Body of pancreas (tissue), 4 donors: ENCODE results near the gene ATP2B2. TPM values are rescaled to one million over a fixed set of nuclear protein-coding genes. Genes with fewer than 3 reads are reported as not detected.

Experiments
- ATAC-seq: fragments of 150-250 bp; one replicate; pipeline ENCODE4 v1.9.1; 2016
- DNase-seq, 4 donors: peaks; one replicate each; pipeline ENCODE4 v3.0.0-alpha.2; 2019
- H3K27ac ChIP-seq, 4 donors: fragments of 200-600 bp; sonication (generic); 1 replicate in 3 of 4; 2 replicates in 1 of 4; pipeline versions ENCODE4 v1.5.1 to v1.6.1; 2016 to 2019; ENCODE audit warnings: mild to moderate bottlenecking in 1 of 4, mixed read lengths in 1 of 4, moderate library complexity in 1 of 4
- H3K27me3 ChIP-seq, 2 donors: fragments of 200-600 bp; sonication (generic); one replicate each; pipeline ENCODE4 v1.6.0; 2016; ENCODE audit warnings: mild to moderate bottlenecking in 1 of 2
- H3K36me3 ChIP-seq, 2 donors: fragments of 200-600 bp; sonication (generic); replicated peaks in 1 of 2; 2 replicates each; pipeline ENCODE4 v1.5.1; 2016; ENCODE audit warnings: low read depth in 2 of 2; ENCODE audit not compliant: insufficient read depth in 1 of 2
- H3K4me1 ChIP-seq: fragments of 200-600 bp; sonication (generic); one replicate; pipeline ENCODE4 v1.6.0; 2016
- H3K4me3 ChIP-seq, 2 donors: fragments of 200-600 bp; sonication (generic); 1 replicate in 1 of 2; 2 replicates in 1 of 2; pipeline ENCODE4 v1.5.1; 2016 to 2019
- H3K9me3 ChIP-seq, 3 donors: fragments of 200-600 bp; sonication (generic); 1 replicate in 2 of 3; 2 replicates in 1 of 3; pipeline ENCODE4 v1.5.1; 2016
- POLR2A ChIP-seq, 3 donors: fragments of 450-650 bp; IDR thresholded peaks; one replicate each; pipeline ENCODE4 v1.6.1; 2016; ENCODE audit warnings: antibody characterized with exemption in 3 of 3, mild to moderate bottlenecking in 2 of 3
- WGBS, 2 donors: methylation state at CpG; one replicate each; pipeline ENCODE4 v1.1.5; 2017; 5-methylcytosine and 5-hydroxymethylcytosine counted together
- intact Hi-C: fragments of 100-400 bp; cut with DNase I; formaldehyde crosslinking; loops from one replicate; pipeline ENCODE4 v1.15.1; 2023
- total RNA-seq, 2 donors: library from RNA; depleted of rRNA; stranded (reverse); fragments of >200 nt; gene quantifications; one replicate each; pipeline ENCODE4 v1.1.0, GENCODE V29; 2016
- TF ChIP-seq, protein P1 (sequence below), 7 experiments: fragments of 450-650 bp in 4 of 7; fragments of 200-600 bp in 3 of 7; sonication (generic) in 3 of 7; IDR thresholded peaks; one replicate each; pipeline ENCODE4 v1.5.1; 2016 to 2019; ENCODE audit warnings: antibody characterized with exemption in 7 of 7

ATP2B2 gene
- total RNA-seq, 2 donors from 2014 or later: 0.52 TPM; not detected in 1

DNA sequence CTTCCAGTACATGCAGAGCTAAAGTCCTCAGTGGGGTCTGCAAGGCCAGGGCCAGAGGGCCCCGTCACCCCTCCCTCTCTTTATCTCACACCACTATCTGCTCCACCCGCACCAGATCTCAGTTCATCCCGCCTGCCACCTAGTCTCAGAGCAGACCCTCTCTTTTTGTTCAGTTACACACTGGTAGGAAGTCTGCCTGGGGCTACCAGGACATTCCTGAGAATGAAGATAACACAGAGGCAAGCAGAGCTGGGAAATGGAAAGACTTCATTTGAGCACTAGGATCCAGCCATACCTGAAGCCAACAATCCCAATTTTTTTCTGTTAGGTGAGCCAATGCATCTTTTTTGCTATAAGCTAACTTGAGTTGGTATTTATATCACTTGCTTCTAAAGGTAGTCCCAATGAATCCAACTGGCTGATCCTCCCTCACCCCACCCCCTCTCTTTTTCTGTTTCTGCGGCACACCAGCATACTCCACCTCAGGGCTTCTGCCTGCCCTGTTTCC is 24.5 kb downstream of the ATP2B2 start:
- H3K36me3 ChIP-seq: no peaks in the 10 kb centered on the region
- no peak overlapping the region for H3K27ac ChIP-seq
- no peak for TF ChIP-seq POLR2A (IDR thresholded peaks at IDR 0.05)
- TF ChIP-seq, protein P1, sequence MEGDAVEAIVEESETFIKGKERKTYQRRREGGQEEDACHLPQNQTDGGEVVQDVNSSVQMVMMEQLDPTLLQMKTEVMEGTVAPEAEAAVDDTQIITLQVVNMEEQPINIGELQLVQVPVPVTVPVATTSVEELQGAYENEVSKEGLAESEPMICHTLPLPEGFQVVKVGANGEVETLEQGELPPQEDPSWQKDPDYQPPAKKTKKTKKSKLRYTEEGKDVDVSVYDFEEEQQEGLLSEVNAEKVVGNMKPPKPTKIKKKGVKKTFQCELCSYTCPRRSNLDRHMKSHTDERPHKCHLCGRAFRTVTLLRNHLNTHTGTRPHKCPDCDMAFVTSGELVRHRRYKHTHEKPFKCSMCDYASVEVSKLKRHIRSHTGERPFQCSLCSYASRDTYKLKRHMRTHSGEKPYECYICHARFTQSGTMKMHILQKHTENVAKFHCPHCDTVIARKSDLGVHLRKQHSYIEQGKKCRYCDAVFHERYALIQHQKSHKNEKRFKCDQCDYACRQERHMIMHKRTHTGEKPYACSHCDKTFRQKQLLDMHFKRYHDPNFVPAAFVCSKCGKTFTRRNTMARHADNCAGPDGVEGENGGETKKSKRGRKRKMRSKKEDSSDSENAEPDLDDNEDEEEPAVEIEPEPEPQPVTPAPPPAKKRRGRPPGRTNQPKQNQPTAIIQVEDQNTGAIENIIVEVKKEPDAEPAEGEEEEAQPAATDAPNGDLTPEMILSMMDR (IDR thresholded peaks at IDR 0.05): no peak
- H3K9me3 ChIP-seq: no peaks in the 10 kb centered on the region
- no peaks in the 10 kb centered on the region for H3K4me1 ChIP-seq
- ATAC-seq (no peak), DNase-seq (no peak)
- 67 to 83% methylated on average over 4 of the region's 4 CpGs for WGBS, 2 donors
- H3K4me3 ChIP-seq: no peak overlapping the region
- intact Hi-C loops: no loop called here
- no peaks in the 10 kb centered on the region for H3K27me3 ChIP-seq

DNA sequence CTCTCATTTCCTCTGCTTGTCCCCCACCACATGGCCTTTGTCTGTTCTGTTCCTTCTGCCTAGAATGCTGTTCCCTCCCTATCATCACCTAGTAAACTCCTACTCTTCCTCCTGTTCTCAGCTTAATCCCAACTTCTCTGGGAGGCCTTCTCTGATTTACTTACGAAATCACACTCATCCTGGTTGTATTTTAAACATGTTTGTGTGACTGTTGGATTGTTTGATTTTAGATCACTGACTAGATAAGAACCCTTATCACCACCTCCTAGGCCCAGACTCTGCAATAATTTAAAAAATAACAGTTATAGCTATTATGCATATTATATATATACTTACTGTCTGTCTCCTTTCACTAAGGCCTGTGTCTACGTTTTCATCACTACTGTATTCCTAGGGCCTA is 26.1 kb downstream of the ATP2B2 start:
- H3K27me3 ChIP-seq: no peaks in the 10 kb centered on the region
- no peak for TF ChIP-seq POLR2A (IDR thresholded peaks at IDR 0.05)
- TF ChIP-seq, protein P1 (IDR thresholded peaks at IDR 0.05): no peak
- no peak for DNase-seq
- no peak for ATAC-seq
- no peaks in the 10 kb centered on the region for H3K36me3 ChIP-seq
- H3K27ac ChIP-seq: no peak overlapping the region
- 70 to 73% methylated on average over 2 of the region's 2 CpGs for WGBS, 2 donors
- intact Hi-C loops: no loop called here
- H3K9me3 ChIP-seq: no peaks in the 10 kb centered on the region
- no peak overlapping the region for H3K4me3 ChIP-seq
- H3K4me1 ChIP-seq: no peaks in the 10 kb centered on the region

DNA sequence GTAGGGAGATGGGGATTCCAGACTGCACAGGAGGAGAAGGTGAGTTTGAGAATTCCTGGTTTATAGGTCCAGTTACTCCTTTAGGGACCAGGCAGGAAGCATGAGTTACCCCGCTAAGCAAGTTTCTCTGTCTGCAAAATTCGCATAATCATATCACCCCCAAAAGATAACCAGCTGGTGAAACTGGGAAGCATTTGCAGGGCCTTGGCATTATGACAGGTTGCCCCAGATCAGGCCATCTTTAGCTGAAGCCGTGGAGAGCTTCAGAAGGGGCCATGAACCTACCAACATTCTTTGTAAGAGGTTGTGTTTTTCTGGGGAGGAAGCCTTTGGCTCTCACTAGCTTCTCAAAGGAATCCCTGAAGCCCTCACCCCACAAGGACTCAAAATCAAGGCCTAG is 29.4 kb downstream of the ATP2B2 start:
- no peak for ATAC-seq
- no peaks in the 10 kb centered on the region for H3K36me3 ChIP-seq
- H3K9me3 ChIP-seq: no peaks in the 10 kb centered on the region
- TF ChIP-seq, protein P1 (IDR thresholded peaks at IDR 0.05): no peak
- no peak for TF ChIP-seq POLR2A (IDR thresholded peaks at IDR 0.05)
- intact Hi-C loops: no loop called here
- H3K4me1 ChIP-seq: no peaks in the 10 kb centered on the region
- DNase-seq: no peak
- peaks cover 0 to under 1% of the 10 kb centered on the region in 2 donors for H3K27me3 ChIP-seq
- H3K4me3 ChIP-seq: no peak overlapping the region
- H3K27ac ChIP-seq: no peak overlapping the region
- WGBS, 2 donors: 59 to 62% methylated on average over 3 of the region's 3 CpGs

DNA sequence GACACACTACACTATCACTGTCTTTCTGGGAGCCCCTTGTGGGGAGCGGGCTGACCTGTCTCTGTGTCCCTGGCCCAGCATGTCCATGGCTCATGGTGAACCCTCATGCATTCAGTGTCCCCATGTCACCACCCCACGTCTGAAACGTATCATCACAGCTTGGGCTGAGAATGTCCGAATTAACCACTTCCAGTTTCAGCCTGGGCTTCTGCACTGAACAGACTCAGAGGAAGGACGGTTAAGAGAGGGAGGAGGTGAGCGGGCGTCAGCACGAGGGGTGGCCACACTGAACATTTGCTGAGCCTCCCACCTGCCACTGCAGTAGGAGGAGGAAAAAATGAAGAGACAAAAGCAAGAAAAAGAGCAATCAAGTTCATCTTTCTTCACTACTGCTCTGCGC is 30.5 kb downstream of the ATP2B2 start:
- H3K27me3 ChIP-seq: peaks cover 0 to 6% of the 10 kb centered on the region in 2 donors
- H3K4me3 ChIP-seq: no peak overlapping the region
- no peak for DNase-seq
- ATAC-seq: no peak
- H3K36me3 ChIP-seq: no peaks in the 10 kb centered on the region
- H3K9me3 ChIP-seq: no peaks in the 10 kb centered on the region
- intact Hi-C loops: no loop called here
- no peaks in the 10 kb centered on the region for H3K4me1 ChIP-seq
- 36 to 51% methylated on average over 8 to 9 of the region's 9 CpGs for WGBS, 2 donors
- TF ChIP-seq, protein P1 (IDR thresholded peaks at IDR 0.05): no peak
- TF ChIP-seq POLR2A (IDR thresholded peaks at IDR 0.05): no peak
- H3K27ac ChIP-seq: no peak overlapping the region

DNA sequence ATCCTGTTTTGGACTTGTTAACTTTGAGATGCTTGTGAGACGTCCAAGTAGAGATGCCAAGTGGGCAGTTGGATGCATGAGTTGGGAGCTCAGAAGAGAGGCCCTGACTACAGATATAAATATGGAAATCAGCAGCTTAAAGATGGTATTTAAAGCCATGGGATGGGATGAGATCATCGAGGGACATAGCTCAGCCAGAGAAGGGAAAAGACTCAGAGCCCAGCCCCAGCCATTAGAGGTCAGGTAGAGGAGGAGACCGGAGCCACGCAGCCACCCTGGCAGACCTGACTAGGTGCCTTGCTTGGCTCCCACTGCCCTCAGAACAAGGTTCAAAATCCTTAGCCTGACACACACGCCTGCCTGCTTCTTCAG is 31.1 kb downstream of the ATP2B2 start:
- Histone ChIP-seq H3K36me3 (no peaks in the 10 kb centered on the region), H3K9me3 (no peaks in the 10 kb centered on the region), H3K27ac (no peak overlapping the region), H3K4me1 (no peaks in the 10 kb centered on the region), H3K27me3 (peaks cover 0 to 6% of the 10 kb centered on the region in 2 donors), H3K4me3 (no peak overlapping the region)
- TF ChIP-seq, protein P1 (IDR thresholded peaks at IDR 0.05): no peak
- no peak for TF ChIP-seq POLR2A (IDR thresholded peaks at IDR 0.05)
- DNase-seq (no peak), ATAC-seq (no peak)
- WGBS, 2 donors: 64 to 66% methylated on average over 5 of the region's 5 CpGs
- intact Hi-C loops: no loop called here
